K562 (cell line): ENCODE data around the gene ZNF646. TPM values are rescaled to one million over a fixed set of nuclear protein-coding genes. Genes with fewer than 3 reads are reported as not detected.

Source experiments
- CHAMP1 ChIP-seq: fragments of 450-650 bp; IDR thresholded peaks from 2 replicates; pipeline ENCODE4 v1.6.1; 2016; ENCODE audit warnings: mild to moderate bottlenecking
- CHCHD3 ChIP-seq: fragments of 250-450 bp; sonication (Bioruptor Pico); IDR thresholded peaks from 2 replicates; pipeline ENCODE4 v2.1.2; 2022; ENCODE audit warnings: mild to moderate bottlenecking
- CTCF ChIP-seq, 3 experiments: IDR thresholded peaks in 2 of 3; conservative IDR thresholded peaks in 1 of 3; 2 replicates each; pipeline ENCODE4 v1.5.1; 2011 to 2012; ENCODE audit warnings: low read length in 3 of 3, mild to moderate bottlenecking in 3 of 3, control low read depth in 2 of 3, improper control_type of control experiment in 1 of 3, inconsistent platforms in 1 of 3, low read depth in 1 of 3, mixed read lengths in 1 of 3, moderate library complexity in 1 of 3; ENCODE audit not compliant: insufficient read depth in 2 of 3
- CXXC5 ChIP-seq: fragments of 250-450 bp; sonication (Bioruptor Pico); IDR thresholded peaks from 2 replicates; pipeline ENCODE4 v1.8.0; 2022; ENCODE audit warnings: inconsistent platforms, mild to moderate bottlenecking, moderate library complexity
- ESRRA ChIP-seq: fragments of 450-650 bp; IDR thresholded peaks from 2 replicates; pipeline ENCODE4 v1.6.1; 2014; ENCODE audit warnings: low read depth, mild to moderate bottlenecking, moderate library complexity, borderline replicate concordance
- GATAD2A ChIP-seq: fragments of 450-650 bp; IDR thresholded peaks from 2 replicates; pipeline ENCODE4 v1.6.1; 2017
- GTF2F1 ChIP-seq: IDR thresholded peaks from 2 replicates; pipeline ENCODE4 v1.6.1; 2011; ENCODE audit warnings: low read depth, low read length, improper control_type of control experiment
- HNRNPUL1 ChIP-seq: fragments of 200-400 bp; formaldehyde crosslinking; IDR thresholded peaks from 2 replicates; pipeline ENCODE4 v1.6.1; 2017; ENCODE audit warnings: low read length
- OTX1 ChIP-seq: fragments of 450-650 bp; formaldehyde crosslinking; IDR thresholded peaks from 2 replicates; pipeline ENCODE4 v1.4.0; 2022; ENCODE audit warnings: mild to moderate bottlenecking
- PML ChIP-seq: IDR thresholded peaks from 2 replicates; pipeline ENCODE4 v1.6.1; 2012; ENCODE audit warnings: low read length, inconsistent platforms
- RBM17 ChIP-seq: fragments of 200-400 bp; formaldehyde crosslinking; IDR thresholded peaks from 2 replicates; pipeline ENCODE4 v1.6.1; 2017; ENCODE audit warnings: low read depth, mild to moderate bottlenecking, low read length, borderline replicate concordance
- SFPQ ChIP-seq: fragments of 200-400 bp; formaldehyde crosslinking; IDR thresholded peaks from 2 replicates; pipeline ENCODE4 v1.6.1; 2017; ENCODE audit warnings: mild to moderate bottlenecking, low read depth, low read length, moderate library complexity
- THRA ChIP-seq: fragments of 450-650 bp; IDR thresholded peaks from 2 replicates; pipeline ENCODE4 v1.6.1; 2017; ENCODE audit warnings: mild to moderate bottlenecking, moderate library complexity
- USF1 ChIP-seq: sonication (generic); formaldehyde crosslinking; IDR thresholded peaks from 2 replicates; pipeline ENCODE4 v1.9.0; 2022; ENCODE audit warnings: mild to moderate bottlenecking, missing genetic modification reagents
- ZFP91 ChIP-seq: sonication (generic); formaldehyde crosslinking; IDR thresholded peaks from 2 replicates; pipeline ENCODE4 v1.8.0; 2022; ENCODE audit warnings: mild to moderate bottlenecking, missing genetic modification reagents
- ZNF197 ChIP-seq: fragments of 200-800 bp; sonication (Bioruptor generic); IDR thresholded peaks from 2 replicates; pipeline ENCODE4 v1.6.1; 2016; ENCODE audit warnings: low read depth, missing genetic modification characterization, missing compliant biosample characterization
- ZZZ3 ChIP-seq: fragments of 450-650 bp; IDR thresholded peaks from 2 replicates; pipeline ENCODE4 v1.6.1; 2016; ENCODE audit warnings: antibody characterized with exemption, mild to moderate bottlenecking, moderate library complexity
- polyA plus RNA-seq, 8 experiments: library from polyadenylated mRNA; depleted of rRNA in 4 of 8; stranded (reverse) in 5 of 8; unstranded in 3 of 8; fragments of >200 nt; fragmentation: Nextera tagmentation in 2 of 8; fragmentation: Illumina TruSeq in 1 of 8; extraction: Ambion mirVana in 2 of 8; extraction: Trizol in 1 of 8; gene quantifications; 2 replicates each; pipeline versions ENCODE4 v1.2.1 to v1.2.3, GENCODE V29; 2011 to 2014; ENCODE audit warnings: inconsistent platforms in 1 of 8, missing spikeins in 1 of 8
- total RNA-seq, 7 experiments: library from RNA; depleted of rRNA in 6 of 7; stranded (reverse); fragments of >200 nt in 6 of 7; fragmentation: Illumina TruSeq in 2 of 7; extraction: Trizol in 2 of 7; gene quantifications; 2 replicates each; pipeline versions ENCODE4 v1.2.1 to v1.2.3, GENCODE V29; 2011 to 2021; ENCODE audit warnings: low replicate concordance in 1 of 7

Gene ZNF646
- total and polyA plus RNA-seq, 9 of the 15 experiments (the other 6 are each of a cell fraction or from before 2014, with no cell fraction given), result 0.08 to 20.6 (median 8.0) TPM

DNA sequence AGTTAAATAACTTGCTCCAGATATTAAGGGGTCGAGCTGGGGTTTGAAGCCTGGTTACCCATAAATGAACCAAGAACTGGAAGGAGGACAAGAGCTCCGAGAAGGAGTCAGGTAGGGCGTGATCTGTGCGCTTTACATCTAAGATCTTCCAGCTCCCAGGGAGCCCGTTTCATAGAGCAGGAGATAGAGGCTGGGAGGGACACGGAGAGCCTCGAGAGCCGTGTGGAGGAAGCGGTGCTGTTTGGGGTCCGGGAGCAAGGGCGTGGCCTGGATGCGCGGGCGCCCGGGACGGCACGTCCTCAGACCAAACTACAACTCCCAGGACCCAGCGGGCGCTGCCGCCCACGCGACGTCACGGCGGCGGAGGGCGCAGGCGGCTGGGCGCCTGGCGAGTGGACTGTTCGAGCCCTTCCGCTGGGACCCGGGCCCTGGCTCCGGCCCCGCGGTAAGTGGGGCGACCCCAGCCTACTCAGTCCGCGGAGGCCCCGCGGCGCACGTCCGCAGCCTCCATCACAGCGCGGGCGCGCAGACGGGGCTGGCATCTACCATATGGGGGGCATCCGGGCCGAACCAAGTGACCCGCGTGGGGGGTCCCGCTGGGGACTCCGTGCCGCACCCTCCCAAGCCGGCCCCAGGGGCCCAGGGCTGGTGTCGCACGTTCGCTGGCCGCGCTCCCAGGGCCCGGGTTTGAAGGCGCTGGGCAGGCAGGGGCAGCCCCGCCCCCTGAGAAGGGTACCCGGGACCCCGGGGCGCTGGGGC, 34.0 kb downstream of the ZNF646 start, which contains the start of gene BCKDK (continued):
- TF ChIP-seq SFPQ (no peak), CHCHD3 (CRISPR knock-in tag) (no peak), CHAMP1 (no peak), OTX1 (CRISPR knock-in tag) (no peak), RBM17 (no peak), GATAD2A (no peak), HNRNPUL1 (no peak), ZFP91 (no peak), PML (no peak), CXXC5 (peak; percentile 94), GTF2F1 (0 out of 2 replicates have a peak, but pooled peaks have one; percentile 31), CTCF (IDR thresholded peaks at IDR 0.05 in 2 of 3, conservative IDR thresholded peaks at IDR 0.05 in 1 of 3; ENCODE audit: insufficient read depth in 2 of 3, low read depth in 1 of 3, low read length in 3 of 3) (no peak), THRA (no peak), USF1 (CRISPR knock-in tag) (no peak; the same call in 1 of the 2 replicates), ESRRA (peak; percentile 23; the same call in 1 of the 2 replicates), ZNF197 (CRISPR knock-in tag) (no peak), ZZZ3 (no peak)
